Left lobe of liver (tissue), 2 donors: ENCODE data around the gene LMAN2L. TPM values are rescaled to one million over a fixed set of nuclear protein-coding genes. Genes with fewer than 3 reads are reported as not detected.

Source experiments
- ATAC-seq: fragments of 200-7000 bp; cut with Tn5 transposase; one replicate; pipeline ENCODE4 v1.9.1; 2020; ENCODE audit warnings: mild to moderate bottlenecking, moderate library complexity
- DNase-seq: peaks from one replicate; pipeline ENCODE4 v3.0.0-alpha.2; 2020; ENCODE audit warnings: low spot score
- total RNA-seq: library from RNA; stranded (reverse); gene quantifications from one replicate; pipeline ENCODE4 v1.2.1, GENCODE V29; 2021
- donor health status: DM: no; HTN: no; CAD: no; lungs with moderate emphysema.
- donor health status: DM: no; HTN: yes; CAD: no.

The LMAN2L gene, protein sequence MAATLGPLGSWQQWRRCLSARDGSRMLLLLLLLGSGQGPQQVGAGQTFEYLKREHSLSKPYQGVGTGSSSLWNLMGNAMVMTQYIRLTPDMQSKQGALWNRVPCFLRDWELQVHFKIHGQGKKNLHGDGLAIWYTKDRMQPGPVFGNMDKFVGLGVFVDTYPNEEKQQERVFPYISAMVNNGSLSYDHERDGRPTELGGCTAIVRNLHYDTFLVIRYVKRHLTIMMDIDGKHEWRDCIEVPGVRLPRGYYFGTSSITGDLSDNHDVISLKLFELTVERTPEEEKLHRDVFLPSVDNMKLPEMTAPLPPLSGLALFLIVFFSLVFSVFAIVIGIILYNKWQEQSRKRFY
- 12.0 TPM for total RNA-seq

- ATAC-seq (peak; percentile 97), DNase-seq (peak; percentile 97)
Observed at GRCh38 chr2:96739633-96740428, at the start of gene LMAN2L. TSS of gene LMAN2L (minus strand) at chr2:96740064. CDS start at chr2:96740040, 24 bp downstream.

GRCh38 chr2:96789245-96789617, 49.4 kb upstream of the LMAN2L start:
- no peak for ATAC-seq
- DNase-seq: no peak

DNA sequence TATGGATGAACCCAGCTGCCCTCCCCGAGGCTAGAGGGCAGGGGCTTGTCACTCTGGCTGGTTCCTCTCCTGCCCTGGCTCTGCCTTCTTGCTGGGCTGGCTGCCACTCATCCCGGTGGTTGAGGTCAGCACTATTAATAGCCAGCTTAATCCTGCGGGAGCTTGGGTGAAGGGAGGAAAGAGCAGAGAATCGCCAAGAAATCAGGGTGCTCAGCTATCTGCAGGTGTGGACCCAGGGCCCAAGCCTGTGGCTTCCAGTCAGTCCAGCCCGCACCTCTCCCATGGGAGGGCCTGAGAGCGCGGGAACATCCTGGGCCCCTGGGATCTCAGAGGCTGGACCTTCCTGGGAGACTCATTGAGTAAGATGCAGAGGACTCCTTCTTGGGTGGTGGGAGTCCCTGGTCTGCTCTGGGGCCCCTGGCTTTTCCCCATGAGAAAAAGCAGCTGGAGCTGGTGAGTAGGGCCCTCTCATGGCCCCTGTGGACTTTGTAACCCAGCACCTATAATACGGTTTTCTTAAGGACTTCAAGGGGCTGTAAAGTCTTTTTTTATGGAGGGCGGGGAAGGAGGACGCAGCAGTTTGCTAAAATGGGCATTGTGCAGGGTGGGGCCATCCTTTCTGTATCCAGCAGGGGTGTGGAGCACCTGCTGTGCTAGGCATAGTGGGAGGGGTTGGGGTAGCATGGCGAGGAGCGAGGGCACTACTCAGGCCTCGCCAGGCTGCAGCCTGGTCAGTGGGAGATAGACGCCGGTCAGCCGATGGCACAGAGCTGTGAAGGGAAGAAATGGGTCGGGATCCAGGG, 48.8 kb upstream of the LMAN2L start:
- ATAC-seq (peak; percentile 96), DNase-seq (peak; percentile 81)

GRCh38 chr2:96787411-96787810, 47.5 kb upstream of the LMAN2L start:
- ATAC-seq: no peak
- DNase-seq: no peak

DNA sequence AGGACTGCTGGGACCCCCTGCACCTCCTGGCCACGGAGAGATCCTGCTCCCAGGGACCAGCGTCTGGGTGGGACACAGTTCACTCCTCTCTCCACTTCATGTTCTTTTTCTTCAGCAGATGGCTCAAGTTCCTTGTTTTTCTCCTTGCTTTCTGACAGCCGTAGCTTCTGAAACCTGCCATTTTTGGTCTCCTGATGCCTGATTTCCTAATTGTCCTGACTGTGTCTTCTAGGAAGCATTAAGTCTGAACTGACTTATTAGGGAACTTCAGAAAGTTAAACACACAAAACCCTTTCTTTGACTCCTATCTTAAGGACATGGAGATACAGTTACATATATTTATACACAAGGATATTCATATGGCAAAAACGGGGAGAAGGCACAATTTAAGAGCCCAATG, 43.5 kb upstream of the LMAN2L start:
- DNase-seq: no peak
- no peak for ATAC-seq

- ATAC-seq (no peak), DNase-seq (no peak)
Observed at GRCh38 chr2:96775160-96775559, 35.3 kb upstream of the LMAN2L start.

DNA sequence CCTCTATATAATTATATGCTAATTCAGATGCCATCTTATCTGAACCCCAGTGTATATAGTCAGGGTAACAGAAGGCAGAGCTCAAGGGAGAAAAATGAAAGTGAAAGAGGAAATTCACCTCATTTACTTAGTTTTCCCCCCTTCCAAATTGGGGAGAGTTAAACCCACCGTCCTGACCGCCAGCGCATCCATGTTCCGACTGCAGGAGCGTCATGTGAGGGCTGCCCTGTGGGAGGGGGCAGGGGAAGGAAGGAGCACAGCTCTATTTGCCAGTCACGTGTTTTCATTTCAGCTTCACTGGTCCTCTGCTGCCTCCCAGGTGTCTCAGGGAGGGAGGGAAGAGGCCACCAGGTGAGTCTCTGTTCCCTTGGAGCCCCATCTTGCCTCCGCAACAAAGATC, 34.1 kb upstream of the LMAN2L start:
- DNase-seq (no peak), ATAC-seq (peak; percentile 14)

DNA sequence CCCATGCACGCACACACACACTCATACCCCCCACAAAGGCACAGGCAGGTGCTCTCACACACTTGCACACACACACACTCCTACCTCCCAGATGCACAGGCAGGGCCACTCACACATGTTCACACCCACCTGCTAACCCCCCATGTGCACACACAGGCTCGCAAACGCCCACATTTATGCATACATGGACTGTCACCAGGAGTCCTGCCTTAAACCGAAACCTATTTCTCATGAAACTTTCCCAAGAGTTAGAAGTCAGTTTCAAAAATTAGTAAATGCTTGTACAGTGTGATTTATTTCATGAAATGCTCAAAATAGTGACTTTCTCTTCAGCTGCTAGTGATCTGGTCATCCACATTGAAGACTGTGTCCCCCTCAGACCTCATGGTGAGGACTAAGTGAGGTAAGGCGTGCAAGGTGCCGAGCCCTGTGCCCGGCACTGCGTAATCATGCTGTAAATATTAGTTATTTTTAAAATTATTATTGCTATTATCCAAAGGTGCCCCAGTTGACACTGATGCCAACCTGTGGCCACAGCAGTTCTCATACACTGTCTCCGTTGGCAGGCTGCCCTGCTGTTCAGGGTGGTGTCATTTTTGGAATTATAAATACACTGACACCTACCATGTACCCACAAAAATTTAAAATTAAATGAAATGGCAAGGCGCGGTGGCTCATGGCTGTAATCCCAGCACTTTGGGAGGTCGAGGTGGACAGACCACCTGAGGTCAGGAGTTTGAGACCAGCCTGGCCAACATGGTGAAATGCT, 33.2 kb upstream of the LMAN2L start:
- ATAC-seq: no peak
- no peak for DNase-seq

GRCh38 chr2:96771796-96772618, 32.1 kb upstream of the LMAN2L start:
- no peak for DNase-seq
- no peak for ATAC-seq

GRCh38 chr2:96770442-96771202, 30.8 kb upstream of the LMAN2L start:
- no peak for ATAC-seq

GRCh38 chr2:96769814-96770213, 29.9 kb upstream of the LMAN2L start:
- ATAC-seq: peak; percentile 81
- peak; percentile 65 for DNase-seq

More at GRCh38 chr2:96770442-96771202, 30.8 kb upstream of the LMAN2L start:
- no peak for DNase-seq

DNA sequence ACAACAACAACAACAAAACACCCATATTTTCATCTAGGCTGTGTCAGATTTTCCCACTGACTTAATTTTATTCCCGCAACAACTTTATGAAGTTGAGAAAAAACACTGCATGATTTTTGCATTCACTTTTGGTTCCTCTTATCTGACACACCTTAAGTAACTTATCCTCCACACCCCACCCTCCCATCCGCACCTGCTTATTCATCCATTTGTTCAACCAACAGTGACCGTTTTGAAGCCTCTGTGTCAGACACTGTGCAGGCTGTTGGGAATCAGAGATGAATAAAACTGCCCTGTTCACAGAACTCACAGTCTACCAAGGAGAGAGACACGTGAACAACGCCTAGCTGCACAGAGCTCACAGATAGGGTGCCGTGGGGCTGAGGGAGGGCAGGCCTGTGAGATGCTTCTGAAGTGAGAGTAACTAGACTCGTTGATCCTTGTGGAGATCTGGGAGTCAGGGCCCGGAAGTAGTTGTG, 28.3 kb upstream of the LMAN2L start:
- ATAC-seq (no peak), DNase-seq (no peak)

GRCh38 chr2:96767135-96767871, 27.4 kb upstream of the LMAN2L start:
- peak; percentile 58 for ATAC-seq
- no peak for DNase-seq

DNA sequence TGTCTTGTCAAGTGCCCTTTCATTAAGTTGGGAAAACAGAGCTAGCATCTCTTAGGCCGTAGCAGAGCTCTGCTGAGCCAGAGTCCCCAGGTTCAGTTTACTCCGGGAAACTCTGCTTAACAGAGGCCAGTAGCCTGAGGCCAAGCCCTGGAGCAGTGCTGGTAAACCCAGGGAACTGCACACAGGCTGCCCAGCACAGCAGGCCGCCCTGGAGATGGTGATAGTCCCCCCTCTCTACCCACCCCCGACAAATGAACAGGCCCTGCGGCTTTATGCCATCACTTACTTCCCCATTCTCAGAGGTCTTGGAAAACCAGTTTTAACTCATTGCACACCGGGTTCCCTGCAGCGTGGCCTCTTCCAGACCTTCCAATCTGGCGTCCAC, 24.4 kb upstream of the LMAN2L start:
- DNase-seq (no peak), ATAC-seq (no peak)

DNA sequence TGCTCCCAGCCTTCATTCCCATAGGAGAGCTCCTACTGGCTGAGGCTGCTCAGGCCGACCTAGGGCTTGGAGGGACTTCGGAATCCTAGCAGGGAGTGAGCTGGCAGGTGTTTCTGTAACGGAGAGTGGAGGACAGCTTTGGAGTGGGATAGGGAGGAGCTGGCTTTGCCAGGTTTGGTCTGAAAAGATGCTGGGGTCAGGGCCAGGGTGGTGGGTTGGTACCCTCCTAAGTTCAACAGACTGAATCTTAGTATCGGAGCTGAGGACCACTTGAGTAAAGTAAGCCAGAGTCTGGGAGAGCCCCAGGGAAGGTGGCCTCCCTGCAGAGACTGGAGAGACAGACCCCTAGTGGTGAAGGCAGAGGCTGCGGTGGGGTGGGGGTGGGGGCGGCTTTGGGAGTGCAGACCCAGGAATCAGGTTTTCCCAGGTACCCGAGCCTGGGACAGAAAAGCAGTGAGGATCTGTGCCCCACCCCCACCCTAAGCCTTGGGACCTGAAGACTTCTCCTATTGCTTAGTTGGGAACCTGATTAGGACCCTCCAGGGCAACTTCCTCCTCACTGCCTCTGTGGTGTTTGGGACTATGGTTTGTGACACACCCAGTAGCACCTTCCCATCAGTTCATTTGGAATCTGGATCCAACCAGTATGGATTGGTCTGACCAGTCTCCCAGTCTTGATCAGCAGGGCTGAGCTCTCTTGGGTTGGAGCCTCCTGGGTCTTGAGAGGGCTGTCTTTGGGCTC, 23.8 kb upstream of the LMAN2L start:
- no peak for ATAC-seq
- no peak for DNase-seq

DNA sequence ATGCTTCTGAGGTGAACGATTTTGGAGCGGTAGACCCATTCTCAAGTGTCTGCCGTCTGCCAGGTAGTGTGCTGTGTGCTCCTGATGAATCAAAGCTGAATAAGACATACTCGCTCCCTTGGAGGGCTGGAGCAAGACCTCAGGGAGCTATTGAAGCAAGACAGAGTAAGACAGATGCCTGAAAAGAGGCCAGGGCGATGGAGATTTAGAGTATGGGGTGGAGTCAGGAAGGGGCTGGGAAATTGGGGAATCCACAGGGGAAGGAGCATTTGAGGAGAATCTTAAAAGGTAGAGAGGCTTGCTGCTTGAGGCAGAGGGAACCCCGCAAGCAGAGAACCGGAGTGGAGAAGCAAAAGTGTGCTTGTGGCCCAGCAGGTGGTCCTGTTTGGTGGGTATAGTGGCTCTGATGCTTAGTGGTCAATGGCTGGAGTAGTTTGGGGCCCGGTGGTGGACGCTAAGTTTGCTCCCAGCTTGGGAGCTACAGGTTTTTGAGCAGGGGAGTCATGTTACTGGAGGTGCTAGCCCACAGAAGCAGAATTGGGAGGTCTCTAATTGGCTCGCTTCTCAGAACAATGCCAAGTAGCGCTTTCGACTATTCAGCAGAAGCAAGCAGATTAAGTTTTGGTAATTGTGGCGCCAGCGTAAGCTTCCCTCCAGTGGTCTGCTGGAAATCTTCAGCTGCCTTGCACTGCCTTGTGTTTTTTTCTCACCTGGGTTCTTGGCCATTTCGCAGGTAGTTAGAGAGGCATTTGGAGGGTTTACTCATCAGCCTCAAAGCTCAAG, 22.9 kb upstream of the LMAN2L start:
- DNase-seq: no peak
- ATAC-seq: no peak
